ENCODE results near the gene CCL11. TPM values are rescaled to one million over a fixed set of nuclear protein-coding genes. Genes with fewer than 3 reads are reported as not detected.

The CCL11 gene
- total RNA-seq, 2 donors from 2014 or later: 0.90 TPM; not detected in 1

- intact Hi-C loops (cut with DNase I): loop anchor here in 1 of 2 donors (5.0 kb wide), 1 partner anchor 52 kb away; no protein-coding TSS in a partner anchor
- peak; percentile 86 for DNase-seq (ENCODE audit: low spot score)
These were observed 30.7 kb upstream of the CCL11 start, which contains the start of gene CCL2 for GRCh38 chr17:34254651-34255380. TSS of gene CCL2 (plus strand) at chr17:34255285. CDS start at chr17:34255350, 65 bp downstream.

- DNase-seq (ENCODE audit: low spot score): no peak
- intact Hi-C loops (cut with DNase I): no loop called here
These were observed 30.2 kb upstream of the CCL11 start for GRCh38 chr17:34255381-34255732.

GRCh38 chr17:34255841-34256240, 29.7 kb upstream of the CCL11 start:
- intact Hi-C loops (cut with DNase I): no loop called here
- no peak for DNase-seq (ENCODE audit: low spot score)

DNA sequence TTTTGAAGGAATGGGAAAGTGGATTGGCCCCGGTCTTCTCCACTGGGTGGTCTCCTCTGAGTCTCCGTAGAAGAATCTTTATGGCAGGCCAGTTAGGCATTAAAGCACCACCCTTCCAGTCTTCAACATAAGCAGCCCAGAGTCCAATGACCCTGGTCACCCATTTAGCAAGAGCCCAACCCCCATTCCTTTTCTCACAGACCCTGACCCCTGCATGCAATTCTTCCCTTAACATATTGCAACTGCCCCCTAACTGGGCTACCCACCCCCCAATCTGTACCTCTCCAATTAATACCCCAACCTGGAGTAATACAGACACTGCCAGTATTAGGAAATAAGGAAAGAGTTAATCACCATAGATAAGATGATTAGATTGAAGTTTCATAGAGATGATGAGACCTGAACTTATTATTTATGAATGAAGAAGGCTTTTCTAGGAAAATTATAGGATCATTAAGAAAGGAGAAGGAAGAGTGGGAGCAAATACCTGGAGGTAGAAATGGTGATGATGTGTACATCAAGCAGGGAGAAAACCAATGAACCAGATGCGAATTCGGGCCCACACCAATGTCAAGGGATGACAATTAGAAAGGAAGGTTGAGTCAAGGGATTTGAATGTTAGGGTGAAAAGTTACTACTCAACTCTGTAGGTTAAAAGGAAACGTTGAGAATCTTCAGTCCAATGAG, 28.1 kb upstream of the CCL11 start:
- intact Hi-C loops (cut with DNase I): no loop called here
- DNase-seq (ENCODE audit: low spot score): no peak

DNA sequence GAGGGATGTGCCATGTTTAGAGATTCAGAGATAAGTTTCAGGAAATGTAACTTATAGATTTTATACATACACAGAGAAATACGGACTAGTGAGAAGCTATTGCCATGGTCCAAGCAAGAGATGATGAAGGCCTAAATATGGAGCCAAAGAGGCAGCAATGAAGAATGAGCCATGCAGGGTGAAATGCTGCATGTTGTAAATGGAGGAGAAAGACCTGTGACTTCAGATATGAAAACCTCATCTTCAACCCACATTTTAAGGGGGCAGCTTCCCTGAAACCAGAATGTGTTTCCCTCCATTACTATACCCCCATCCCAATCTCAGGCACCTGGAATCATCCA, 27.6 kb upstream of the CCL11 start:
- no peak for DNase-seq (ENCODE audit: low spot score)
- intact Hi-C loops (cut with DNase I): no loop called here

- DNase-seq (ENCODE audit: low spot score): no peak
- intact Hi-C loops (cut with DNase I): no loop called here
These were observed 26.4 kb upstream of the CCL11 start for GRCh38 chr17:34259146-34259545.

- DNase-seq (ENCODE audit: low spot score): no peak
- intact Hi-C loops (cut with DNase I): no loop called here
These were observed 24.7 kb upstream of the CCL11 start for GRCh38 chr17:34260861-34261260.

- DNase-seq (ENCODE audit: low spot score): no peak
- intact Hi-C loops (cut with DNase I): no loop called here
These were observed 23.8 kb upstream of the CCL11 start for GRCh38 chr17:34261568-34262337.

DNA sequence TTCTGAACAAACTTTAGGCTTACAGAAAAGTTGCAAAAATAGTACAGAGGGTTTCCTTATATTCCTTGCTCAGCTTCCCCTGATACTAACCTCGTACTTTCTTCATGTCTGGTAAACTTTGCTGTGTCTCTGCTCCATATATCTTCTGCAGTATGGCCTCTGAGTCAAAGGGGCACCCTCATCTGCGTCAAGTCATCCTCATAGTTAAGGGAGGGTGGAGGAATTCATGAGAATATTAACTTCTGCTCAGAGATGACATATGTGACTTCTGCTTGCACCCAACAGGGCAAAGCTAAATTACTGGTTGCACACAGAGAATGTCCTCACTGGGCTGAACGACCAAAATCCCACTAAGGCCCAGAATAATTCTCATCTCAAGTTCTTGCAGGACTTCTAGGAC, 19.8 kb upstream of the CCL11 start:
- intact Hi-C loops (cut with DNase I): no loop called here
- no peak for DNase-seq (ENCODE audit: low spot score)

DNA sequence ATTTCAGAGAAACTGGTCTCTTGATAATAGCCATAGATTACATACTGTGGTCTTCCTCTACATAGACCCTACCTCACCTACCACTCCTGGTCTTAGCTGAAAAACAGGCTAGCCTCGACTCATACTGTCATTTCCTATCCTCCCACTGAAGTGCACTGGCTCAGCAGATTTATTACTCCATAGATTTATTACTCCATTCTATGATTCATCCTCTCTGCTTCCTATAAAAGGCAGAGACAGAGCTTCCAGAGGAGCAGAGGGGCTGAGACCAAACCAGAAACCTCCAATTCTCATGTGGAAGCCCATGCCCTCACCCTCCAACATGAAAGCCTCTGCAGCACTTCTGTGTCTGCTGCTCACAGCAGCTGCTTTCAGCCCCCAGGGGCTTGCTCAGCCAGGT, 15.6 kb upstream of the CCL11 start, which contains the start of gene CCL7:
Gene CCL7, plus strand, starts transcription at position 253 of the 400 bp plus-strand sequence. Its CDS starts 70 bp downstream, at position 323.
- intact Hi-C loops (cut with DNase I): no loop called here
- no peak for DNase-seq (ENCODE audit: low spot score)

- intact Hi-C loops (cut with DNase I): no loop called here
- DNase-seq (ENCODE audit: low spot score): no peak
These were observed 9.7 kb upstream of the CCL11 start for GRCh38 chr17:34275881-34276280.

DNA sequence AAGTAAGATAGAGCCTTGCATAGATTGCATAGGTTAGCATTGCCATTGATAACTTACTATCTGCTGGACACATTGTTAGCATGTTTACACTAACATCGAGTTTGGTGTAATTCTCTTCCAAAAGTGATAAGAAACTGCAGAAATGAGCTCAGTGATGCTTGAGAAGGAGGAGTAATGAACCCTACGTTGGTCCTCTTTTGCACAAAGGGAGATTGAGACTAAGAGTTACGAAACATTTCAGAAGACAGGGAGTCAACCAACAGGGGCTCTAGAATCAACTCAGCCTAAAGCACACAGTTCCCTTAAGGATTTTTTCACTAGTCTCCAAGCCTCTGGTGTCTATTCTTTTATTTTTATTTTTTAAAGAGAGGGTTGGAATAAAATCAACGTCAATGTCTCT, 8.7 kb upstream of the CCL11 start:
- intact Hi-C loops (cut with DNase I): no loop called here
- DNase-seq (ENCODE audit: low spot score): no peak

DNA sequence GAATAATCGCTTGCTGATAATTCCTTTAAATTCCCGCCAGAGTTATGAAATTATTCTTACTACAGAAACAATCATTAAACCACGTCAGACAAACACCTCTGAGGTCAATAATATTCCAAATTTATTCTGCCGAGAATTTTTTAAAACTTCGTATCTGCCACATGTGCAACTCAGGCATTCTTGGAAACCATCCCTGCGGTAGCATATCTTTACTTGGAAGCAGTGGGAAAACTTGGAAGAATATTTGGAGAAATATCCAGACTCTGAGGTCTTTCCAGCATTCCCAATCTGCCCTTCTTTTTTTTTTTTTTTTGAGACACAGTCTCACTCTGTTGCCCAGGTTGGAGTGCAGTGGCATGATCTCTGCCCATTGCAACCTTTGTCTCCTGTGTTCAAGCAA, 2.0 kb upstream of the CCL11 start:
- intact Hi-C loops (cut with DNase I): no loop called here
- no peak for DNase-seq (ENCODE audit: low spot score)

DNA sequence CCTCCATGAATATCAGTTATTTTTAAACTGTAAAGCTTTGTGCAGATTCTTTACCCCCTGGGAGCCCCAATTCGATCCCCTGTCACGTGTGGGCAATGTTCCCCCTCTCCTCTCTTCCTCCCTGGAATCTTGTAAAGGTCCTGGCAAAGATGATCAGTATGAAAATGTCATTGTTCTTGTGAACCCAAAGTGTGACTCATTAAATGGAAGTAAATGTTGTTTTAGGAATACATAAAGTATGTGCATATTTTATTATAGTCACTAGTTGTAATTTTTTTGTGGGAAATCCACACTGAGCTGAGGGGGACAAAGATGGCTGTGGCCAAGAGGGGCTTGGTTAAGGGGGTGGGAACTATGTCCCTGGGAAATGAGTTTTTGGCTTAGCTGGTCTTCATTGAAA, 2.3 kb downstream of the CCL11 start:
- intact Hi-C loops (cut with DNase I): no loop called here
- DNase-seq (ENCODE audit: low spot score): no peak

GRCh38 chr17:34290586-34290985, 5.0 kb downstream of the CCL11 start:
- no peak for DNase-seq (ENCODE audit: low spot score)
- intact Hi-C loops (cut with DNase I): no loop called here

DNA sequence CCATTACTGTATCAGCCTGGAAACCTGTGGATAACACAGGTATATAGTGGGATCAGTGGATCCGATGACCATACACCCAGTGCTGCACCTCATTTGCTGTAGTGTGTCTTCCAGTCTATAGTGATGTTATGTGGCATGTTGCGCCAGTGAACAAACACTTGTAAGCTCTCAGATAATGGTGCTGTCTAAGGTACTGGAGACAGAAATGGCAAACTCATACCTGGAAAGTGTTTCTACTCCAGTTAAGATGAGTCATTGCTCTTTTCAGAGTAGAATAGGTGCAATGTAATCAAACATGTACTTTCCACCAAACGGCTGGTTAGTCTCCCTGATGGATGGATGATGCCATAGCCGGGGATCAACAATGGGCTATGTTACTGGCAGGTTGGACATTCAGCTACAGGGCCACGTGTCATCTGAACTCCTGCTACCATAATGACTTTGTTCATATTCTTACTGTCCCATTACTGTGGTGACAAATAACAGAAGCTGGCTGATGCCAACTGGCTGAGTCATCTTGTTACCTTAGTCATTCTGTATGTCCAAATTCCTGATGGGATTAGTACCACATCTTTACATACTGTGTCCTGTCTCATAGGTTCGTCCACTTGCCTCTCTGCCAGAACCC, 6.3 kb downstream of the CCL11 start:
- intact Hi-C loops (cut with DNase I): no loop called here
- no peak for DNase-seq (ENCODE audit: low spot score)

DNA sequence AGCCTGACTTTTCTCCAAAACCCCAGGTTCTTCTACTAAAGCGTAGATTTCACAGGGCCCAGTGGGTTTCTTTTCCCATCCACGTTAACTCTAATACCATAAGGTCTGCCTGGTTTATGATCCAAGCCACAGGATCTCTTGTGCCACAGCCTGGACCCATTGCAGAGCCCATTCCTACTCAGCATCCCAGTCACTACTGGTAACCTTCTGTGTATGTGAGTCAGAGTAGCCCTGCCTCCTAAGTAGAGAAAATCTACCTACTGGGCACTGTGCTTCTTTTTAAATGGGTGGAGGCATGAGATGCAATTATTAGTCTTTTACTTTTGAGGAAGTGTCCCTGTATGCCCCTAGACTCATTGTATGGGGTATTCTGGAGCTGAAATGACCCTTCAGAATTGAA, 13.5 kb downstream of the CCL11 start:
- intact Hi-C loops (cut with DNase I): no loop called here
- DNase-seq (ENCODE audit: low spot score): no peak

- intact Hi-C loops (cut with DNase I): no loop called here
- DNase-seq (ENCODE audit: low spot score): no peak
These were observed 14.5 kb downstream of the CCL11 start for GRCh38 chr17:34299956-34300577.

- intact Hi-C loops (cut with DNase I): no loop called here
- no peak for DNase-seq (ENCODE audit: low spot score)
These were observed 15.3 kb downstream of the CCL11 start for GRCh38 chr17:34300652-34301370.
